ENCODE data around the gene FREY1.

GRCh38 chr11:45929486-45930030, 22.5 kb upstream of the FREY1 start:
- TF ChIP-seq, protein P1, sequence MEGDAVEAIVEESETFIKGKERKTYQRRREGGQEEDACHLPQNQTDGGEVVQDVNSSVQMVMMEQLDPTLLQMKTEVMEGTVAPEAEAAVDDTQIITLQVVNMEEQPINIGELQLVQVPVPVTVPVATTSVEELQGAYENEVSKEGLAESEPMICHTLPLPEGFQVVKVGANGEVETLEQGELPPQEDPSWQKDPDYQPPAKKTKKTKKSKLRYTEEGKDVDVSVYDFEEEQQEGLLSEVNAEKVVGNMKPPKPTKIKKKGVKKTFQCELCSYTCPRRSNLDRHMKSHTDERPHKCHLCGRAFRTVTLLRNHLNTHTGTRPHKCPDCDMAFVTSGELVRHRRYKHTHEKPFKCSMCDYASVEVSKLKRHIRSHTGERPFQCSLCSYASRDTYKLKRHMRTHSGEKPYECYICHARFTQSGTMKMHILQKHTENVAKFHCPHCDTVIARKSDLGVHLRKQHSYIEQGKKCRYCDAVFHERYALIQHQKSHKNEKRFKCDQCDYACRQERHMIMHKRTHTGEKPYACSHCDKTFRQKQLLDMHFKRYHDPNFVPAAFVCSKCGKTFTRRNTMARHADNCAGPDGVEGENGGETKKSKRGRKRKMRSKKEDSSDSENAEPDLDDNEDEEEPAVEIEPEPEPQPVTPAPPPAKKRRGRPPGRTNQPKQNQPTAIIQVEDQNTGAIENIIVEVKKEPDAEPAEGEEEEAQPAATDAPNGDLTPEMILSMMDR (IDR thresholded peaks at IDR 0.05 in 4 of 5, conservative IDR thresholded peaks at IDR 0.05 in 1 of 5), result no peak
- TF ChIP-seq POLR2A (IDR thresholded peaks at IDR 0.05), result no peak
